Cardiac muscle cell (in vitro differentiated cells and primary cell): Measurements from ENCODE around the gene NOVA1. TPM values are rescaled to one million over a fixed set of nuclear protein-coding genes. Genes with fewer than 3 reads are reported as not detected.
A peak's percentile ranks its signal among the peaks of the same experiment; 100 is the strongest.

Source experiments
- DNase-seq, 2 donors: peaks; one replicate each; pipeline versions ENCODE4 v3.0.0 to v3.0.0-alpha.2; 2010 to 2017; ENCODE audit warnings: low read depth in 1 of 2, low spot score in 1 of 2
- H3K27ac ChIP-seq: fragments of 200-600 bp; sonication (generic); 2 replicates; pipeline ENCODE4 v1.5.1; 2016
- H3K27me3 ChIP-seq: fragments of 200-600 bp; sonication (generic); 2 replicates; pipeline ENCODE4 v1.6.0; 2016; ENCODE audit warnings: control low read depth
- H3K36me3 ChIP-seq: fragments of 200-600 bp; sonication (generic); 2 replicates; pipeline ENCODE4 v1.5.1; 2016; ENCODE audit warnings: control low read depth
- H3K4me1 ChIP-seq: fragments of 200-600 bp; sonication (generic); 2 replicates; pipeline ENCODE4 v1.8.1; 2017; ENCODE audit warnings: low read depth, mild to moderate bottlenecking, mixed run types
- H3K4me3 ChIP-seq: fragments of 200-600 bp; sonication (generic); 2 replicates; pipeline ENCODE4 v1.5.1; 2016; ENCODE audit warnings: mild to moderate bottlenecking
- H3K9me3 ChIP-seq: fragments of 200-600 bp; sonication (generic); 2 replicates; pipeline ENCODE4 v1.5.1; 2017; ENCODE audit warnings: low read depth, mild to moderate bottlenecking, control low read depth
- CTCF ChIP-seq: IDR thresholded peaks from 2 replicates; pipeline ENCODE4 v1.5.1; 2012; ENCODE audit warnings: low read depth, mild to moderate bottlenecking, low read length
- polyA plus RNA-seq: library from polyadenylated mRNA; unstranded; fragments of >200 nt; fragmentation: Nextera tagmentation; extraction: Ambion mirVana; gene quantifications from 2 replicates; pipeline ENCODE4 v1.2.1, GENCODE V29; 2016
- total RNA-seq: library from RNA; depleted of rRNA; stranded (reverse); fragments of >200 nt; gene quantifications from 2 replicates; pipeline ENCODE4 v1.2.3, GENCODE V29; 2016

Gene NOVA1
- total and polyA plus RNA-seq, 2 experiments from 2014 or later: 11.1 TPM

GRCh38 chr14:26602902-26603301, 5.1 kb upstream of the NOVA1 start:
- H3K27ac ChIP-seq: no peak overlapping the region
- TF ChIP-seq CTCF: no peak
- no peak overlapping the region for H3K4me3 ChIP-seq
- DNase-seq: no peak
- H3K36me3 ChIP-seq: no peaks in the 10 kb centered on the region
- no peaks in the 10 kb centered on the region for H3K4me1 ChIP-seq
- H3K27me3 ChIP-seq: peaks cover 3% of the 10 kb centered on the region
- no peaks in the 10 kb centered on the region for H3K9me3 ChIP-seq

- no peak overlapping the region for H3K4me3 ChIP-seq
- no peaks in the 10 kb centered on the region for H3K4me1 ChIP-seq
- DNase-seq: no peak
- no peaks in the 10 kb centered on the region for H3K9me3 ChIP-seq
- peaks cover 3% of the 10 kb centered on the region for H3K27me3 ChIP-seq
- H3K27ac ChIP-seq: no peak overlapping the region
- no peak for TF ChIP-seq CTCF
- no peaks in the 10 kb centered on the region for H3K36me3 ChIP-seq
Observed at GRCh38 chr14:26601856-26602255, 4.0 kb upstream of the NOVA1 start.

- Histone ChIP-seq H3K27ac (no peak overlapping the region), H3K4me1 (peaks cover 9% of the 10 kb centered on the region), H3K27me3 (peaks cover 3% of the 10 kb centered on the region), H3K9me3 (no peaks in the 10 kb centered on the region), H3K36me3 (no peaks in the 10 kb centered on the region), H3K4me3 (peak overlapping the region; percentile 97)
- DNase-seq: no peak
- TF ChIP-seq CTCF: no peak
Observed at GRCh38 chr14:26599291-26599690, 1.5 kb upstream of the NOVA1 start.

- H3K9me3 ChIP-seq: no peaks in the 10 kb centered on the region
- no peak for DNase-seq
- H3K27ac ChIP-seq: no peak overlapping the region
- no peaks in the 10 kb centered on the region for H3K36me3 ChIP-seq
- TF ChIP-seq CTCF: no peak
- peaks cover 9% of the 10 kb centered on the region for H3K4me1 ChIP-seq
- H3K4me3 ChIP-seq: peak overlapping the region; percentile 97
- H3K27me3 ChIP-seq: peaks cover 3% of the 10 kb centered on the region
Observed at GRCh38 chr14:26598672-26599131, 869 bp upstream of the NOVA1 start.

- Histone ChIP-seq H3K4me1 (peaks cover 9% of the 10 kb centered on the region), H3K9me3 (no peaks in the 10 kb centered on the region), H3K27me3 (peaks cover 3% of the 10 kb centered on the region), H3K4me3 (peak overlapping the region; percentile 97), H3K36me3 (no peaks in the 10 kb centered on the region), H3K27ac (peak overlapping the region; percentile 69)
- TF ChIP-seq CTCF: no peak
- DNase-seq: peak; percentile 96 to 97
Observed at GRCh38 chr14:26598081-26598671, 343 bp upstream of the NOVA1 start.
